ENCODE data around the gene C12orf43. TPM values are rescaled to one million over a fixed set of nuclear protein-coding genes. Genes with fewer than 3 reads are reported as not detected.
A peak's percentile ranks its signal among the peaks of the same experiment; 100 is the strongest.

Gene C12orf43
- total RNA-seq, 1 donor from 2014 or later: 12.8 TPM

DNA sequence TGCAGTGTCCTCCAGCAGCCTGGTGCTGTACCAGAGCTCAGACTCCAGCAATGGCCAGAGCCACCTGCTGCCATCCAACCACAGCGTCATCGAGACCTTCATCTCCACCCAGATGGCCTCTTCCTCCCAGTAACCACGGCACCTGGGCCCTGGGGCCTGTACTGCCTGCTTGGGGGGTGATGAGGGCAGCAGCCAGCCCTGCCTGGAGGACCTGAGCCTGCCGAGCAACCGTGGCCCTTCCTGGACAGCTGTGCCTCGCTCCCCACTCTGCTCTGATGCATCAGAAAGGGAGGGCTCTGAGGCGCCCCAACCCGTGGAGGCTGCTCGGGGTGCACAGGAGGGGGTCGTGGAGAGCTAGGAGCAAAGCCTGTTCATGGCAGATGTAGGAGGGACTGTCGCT, 15.2 kb downstream of the C12orf43 start:
- H3K27ac ChIP-seq: no peak overlapping the region
- Mint-ChIP-seq H3K27ac (no peak overlapping the region), H3K9me3 (no peaks in the 10 kb centered on the region), H3K27me3 (ENCODE audit: insufficient read depth, low read depth) (peaks cover 2% of the 10 kb centered on the region), H3K36me3 (peaks cover 6% of the 10 kb centered on the region), H3K4me1 (peaks cover 9% of the 10 kb centered on the region), H3K4me3 (no peak overlapping the region)
- no peak overlapping the region for H2AFZ ChIP-seq (replicated peaks)
- no peaks in the 10 kb centered on the region for H3K9me3 ChIP-seq (ENCODE audit: low read depth)
- no peak overlapping the region for H3K9ac ChIP-seq
- H3F3A ChIP-seq (ENCODE audit: low read depth): no peaks in the 10 kb centered on the region
- no peaks in the 10 kb centered on the region for H3K4me1 ChIP-seq
- H3K36me3 ChIP-seq: no peaks in the 10 kb centered on the region
- no peaks in the 10 kb centered on the region for H3K79me2 ChIP-seq (ENCODE audit: low read depth)
- TF ChIP-seq EZH2 (IDR thresholded peaks at IDR 0.05) (no peak), EZH2phosphoT487 (IDR thresholded peaks at IDR 0.05) (no peak)
- TF ChIP-seq, protein P1, sequence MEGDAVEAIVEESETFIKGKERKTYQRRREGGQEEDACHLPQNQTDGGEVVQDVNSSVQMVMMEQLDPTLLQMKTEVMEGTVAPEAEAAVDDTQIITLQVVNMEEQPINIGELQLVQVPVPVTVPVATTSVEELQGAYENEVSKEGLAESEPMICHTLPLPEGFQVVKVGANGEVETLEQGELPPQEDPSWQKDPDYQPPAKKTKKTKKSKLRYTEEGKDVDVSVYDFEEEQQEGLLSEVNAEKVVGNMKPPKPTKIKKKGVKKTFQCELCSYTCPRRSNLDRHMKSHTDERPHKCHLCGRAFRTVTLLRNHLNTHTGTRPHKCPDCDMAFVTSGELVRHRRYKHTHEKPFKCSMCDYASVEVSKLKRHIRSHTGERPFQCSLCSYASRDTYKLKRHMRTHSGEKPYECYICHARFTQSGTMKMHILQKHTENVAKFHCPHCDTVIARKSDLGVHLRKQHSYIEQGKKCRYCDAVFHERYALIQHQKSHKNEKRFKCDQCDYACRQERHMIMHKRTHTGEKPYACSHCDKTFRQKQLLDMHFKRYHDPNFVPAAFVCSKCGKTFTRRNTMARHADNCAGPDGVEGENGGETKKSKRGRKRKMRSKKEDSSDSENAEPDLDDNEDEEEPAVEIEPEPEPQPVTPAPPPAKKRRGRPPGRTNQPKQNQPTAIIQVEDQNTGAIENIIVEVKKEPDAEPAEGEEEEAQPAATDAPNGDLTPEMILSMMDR (IDR thresholded peaks at IDR 0.05): no peak
- H3K4me2 ChIP-seq: no peak overlapping the region
- no peaks in the 10 kb centered on the region for H4K20me1 ChIP-seq (ENCODE audit: low read depth)
- no peak overlapping the region for H3K4me3 ChIP-seq
- DNase-seq (ENCODE audit: low spot score): no peak
- H3K27me3 ChIP-seq: no peaks in the 10 kb centered on the region

DNA sequence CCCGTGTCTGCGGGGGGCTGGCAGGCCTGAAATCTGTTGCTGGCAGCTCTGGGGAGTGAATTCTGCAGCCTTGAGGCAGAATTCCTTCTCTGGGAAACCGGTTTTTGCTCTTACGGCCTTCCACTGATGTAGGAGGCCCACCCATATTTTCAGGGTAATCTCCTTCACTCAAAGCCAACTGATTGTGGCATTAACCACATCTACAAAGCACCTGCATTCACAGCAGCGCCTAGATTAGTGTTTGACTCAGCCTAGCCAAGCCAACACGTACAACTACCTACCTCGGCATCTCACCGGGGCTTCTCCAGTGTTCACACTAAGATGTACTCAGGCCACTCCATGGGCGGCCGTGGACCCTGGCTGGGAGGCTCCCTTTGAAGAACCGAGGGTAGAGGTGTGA, 15.8 kb downstream of the C12orf43 start:
- H3K4me2 ChIP-seq: no peak overlapping the region
- Mint-ChIP-seq H3K27ac (no peak overlapping the region), H3K4me1 (peaks cover 9% of the 10 kb centered on the region), H3K4me3 (no peak overlapping the region), H3K27me3 (ENCODE audit: insufficient read depth, low read depth) (peaks cover 4% of the 10 kb centered on the region), H3K9me3 (no peaks in the 10 kb centered on the region), H3K36me3 (peaks cover 6% of the 10 kb centered on the region)
- no peaks in the 10 kb centered on the region for H4K20me1 ChIP-seq (ENCODE audit: low read depth)
- H3K9me3 ChIP-seq (ENCODE audit: low read depth): no peaks in the 10 kb centered on the region
- no peaks in the 10 kb centered on the region for H3K27me3 ChIP-seq
- no peak overlapping the region for H3K27ac ChIP-seq
- TF ChIP-seq EZH2phosphoT487 (IDR thresholded peaks at IDR 0.05) (no peak), EZH2 (IDR thresholded peaks at IDR 0.05) (no peak)
- TF ChIP-seq, protein P1 (IDR thresholded peaks at IDR 0.05): no peak
- H3K4me1 ChIP-seq: no peaks in the 10 kb centered on the region
- no peaks in the 10 kb centered on the region for H3K79me2 ChIP-seq (ENCODE audit: low read depth)
- H2AFZ ChIP-seq (replicated peaks): no peak overlapping the region
- DNase-seq (ENCODE audit: low spot score): no peak
- no peaks in the 10 kb centered on the region for H3F3A ChIP-seq (ENCODE audit: low read depth)
- H3K9ac ChIP-seq: no peak overlapping the region
- no peaks in the 10 kb centered on the region for H3K36me3 ChIP-seq
- no peak overlapping the region for H3K4me3 ChIP-seq

DNA sequence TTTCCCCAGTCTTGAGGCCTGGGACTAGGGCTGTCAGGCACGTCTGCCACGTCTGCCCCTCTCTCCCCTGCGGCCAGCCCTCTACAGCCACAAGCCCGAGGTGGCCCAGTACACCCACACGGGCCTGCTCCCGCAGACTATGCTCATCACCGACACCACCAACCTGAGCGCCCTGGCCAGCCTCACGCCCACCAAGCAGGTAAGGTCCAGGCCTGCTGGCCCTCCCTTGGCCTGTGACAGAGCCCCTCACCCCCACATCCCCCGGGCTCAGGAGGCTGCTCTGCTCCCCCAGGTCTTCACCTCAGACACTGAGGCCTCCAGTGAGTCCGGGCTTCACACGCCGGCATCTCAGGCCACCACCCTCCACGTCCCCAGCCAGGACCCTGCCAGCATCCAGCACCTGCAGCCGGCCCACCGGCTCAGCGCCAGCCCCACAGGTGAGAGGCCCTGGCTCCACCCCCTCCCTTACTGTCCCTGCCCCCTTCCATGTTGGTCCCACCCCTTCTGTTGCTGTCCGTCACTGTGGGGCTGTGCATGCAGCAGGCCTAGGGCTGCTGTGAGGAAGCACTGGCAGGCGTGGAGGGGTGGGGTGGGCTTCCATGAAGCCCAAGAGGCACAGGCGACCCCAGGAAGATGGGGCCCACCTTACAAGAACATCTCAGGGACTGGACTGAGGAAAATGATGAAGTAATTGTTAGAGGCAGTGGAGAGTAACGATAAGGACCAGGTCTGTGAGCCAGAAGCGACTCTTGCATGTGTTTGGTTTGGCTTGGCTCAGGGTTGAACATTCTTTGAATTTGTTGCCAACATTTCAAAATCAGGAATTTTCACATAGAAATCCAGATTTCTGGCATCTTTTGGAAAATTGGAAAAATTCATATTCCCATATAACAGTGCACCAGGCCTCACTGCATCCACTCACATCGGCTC, 16.8 kb downstream of the C12orf43 start:
- no peak for TF ChIP-seq EZH2phosphoT487 (IDR thresholded peaks at IDR 0.05)
- no peak for TF ChIP-seq EZH2 (IDR thresholded peaks at IDR 0.05)
- TF ChIP-seq, protein P1 (IDR thresholded peaks at IDR 0.05): no peak
- Histone ChIP-seq H3K4me1 (no peaks in the 10 kb centered on the region), H3K79me2 (ENCODE audit: low read depth) (no peaks in the 10 kb centered on the region), H3K27me3 (no peaks in the 10 kb centered on the region), H3K36me3 (no peaks in the 10 kb centered on the region), H3K4me2 (no peak overlapping the region), H3K9ac (no peak overlapping the region), H3K4me3 (no peak overlapping the region), H2AFZ (replicated peaks) (no peak overlapping the region), H3F3A (ENCODE audit: low read depth) (no peaks in the 10 kb centered on the region), H4K20me1 (ENCODE audit: low read depth) (no peaks in the 10 kb centered on the region), H3K9me3 (ENCODE audit: low read depth) (no peaks in the 10 kb centered on the region), H3K27ac (no peak overlapping the region)
- H3K36me3 Mint-ChIP-seq: peaks cover 6% of the 10 kb centered on the region
- no peak overlapping the region for H3K27ac Mint-ChIP-seq
- no peak overlapping the region for H3K4me3 Mint-ChIP-seq
- peak; percentile 10 for DNase-seq (ENCODE audit: low spot score)
- peaks cover 9% of the 10 kb centered on the region for H3K27me3 Mint-ChIP-seq (ENCODE audit: insufficient read depth, low read depth)
- no peaks in the 10 kb centered on the region for H3K9me3 Mint-ChIP-seq
- peaks cover 9% of the 10 kb centered on the region for H3K4me1 Mint-ChIP-seq
